Medulla oblongata (tissue), 1 donor: Measurements from ENCODE around the gene CLDN24.

Experiments used
- DNase-seq: peaks from one replicate; pipeline ENCODE4 v3.0.0-alpha.2; 2015; ENCODE audit errors: extremely low spot score

Gene CLDN24

GRCh38 chr4:183284965-183285364, 37.3 kb downstream of the CLDN24 start:
- no peak for DNase-seq

DNA sequence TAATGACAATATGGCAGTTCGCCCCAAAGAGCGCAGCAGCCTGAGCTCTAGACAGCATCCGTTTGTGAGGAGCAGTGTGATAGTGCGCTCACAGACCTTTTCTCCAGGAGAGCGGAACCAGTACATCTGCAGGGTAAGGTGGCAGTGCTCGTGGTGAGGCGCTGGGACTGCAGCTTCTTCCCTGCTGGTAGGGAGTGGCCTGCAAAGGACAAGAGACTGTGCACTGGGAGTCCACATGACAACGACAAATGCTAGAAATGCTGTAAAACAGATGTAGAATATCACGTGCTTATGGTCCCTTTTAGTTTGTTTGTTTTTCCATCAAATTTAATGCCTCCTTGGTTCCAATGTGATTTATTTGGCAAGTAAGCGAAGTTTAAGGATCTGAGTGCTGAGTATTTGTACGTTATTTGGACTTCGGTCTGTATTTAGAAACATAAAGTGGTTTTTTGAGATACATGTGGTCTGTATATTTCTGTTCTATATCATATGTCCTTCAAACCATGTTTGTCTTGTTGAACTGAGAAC, 37.9 kb downstream of the CLDN24 start:
- no peak for DNase-seq

DNA sequence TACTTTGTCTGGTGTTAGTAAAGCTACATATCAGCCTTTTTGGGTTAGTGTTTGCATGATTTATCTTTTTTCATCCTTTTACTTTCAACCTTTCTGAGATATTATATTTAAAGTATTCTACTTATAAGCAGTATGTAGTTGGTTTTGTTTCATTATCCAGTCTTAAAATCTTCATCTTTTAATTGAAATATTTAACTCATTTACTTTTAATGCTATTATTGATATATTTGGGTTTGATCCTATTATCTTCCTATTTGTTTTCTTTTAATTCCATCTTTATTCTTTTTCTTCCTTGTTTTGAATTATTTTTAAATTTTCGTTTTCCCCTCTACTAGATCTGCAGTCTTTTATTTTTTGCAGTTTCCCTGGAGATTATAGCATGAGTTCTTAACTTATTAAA, 46.1 kb downstream of the CLDN24 start:
- DNase-seq = no peak

- DNase-seq = no peak
Measured at GRCh38 chr4:183272384-183272783, 49.8 kb downstream of the CLDN24 start.
